Measurements from ENCODE around the gene REPS2.

The REPS2 gene

DNA sequence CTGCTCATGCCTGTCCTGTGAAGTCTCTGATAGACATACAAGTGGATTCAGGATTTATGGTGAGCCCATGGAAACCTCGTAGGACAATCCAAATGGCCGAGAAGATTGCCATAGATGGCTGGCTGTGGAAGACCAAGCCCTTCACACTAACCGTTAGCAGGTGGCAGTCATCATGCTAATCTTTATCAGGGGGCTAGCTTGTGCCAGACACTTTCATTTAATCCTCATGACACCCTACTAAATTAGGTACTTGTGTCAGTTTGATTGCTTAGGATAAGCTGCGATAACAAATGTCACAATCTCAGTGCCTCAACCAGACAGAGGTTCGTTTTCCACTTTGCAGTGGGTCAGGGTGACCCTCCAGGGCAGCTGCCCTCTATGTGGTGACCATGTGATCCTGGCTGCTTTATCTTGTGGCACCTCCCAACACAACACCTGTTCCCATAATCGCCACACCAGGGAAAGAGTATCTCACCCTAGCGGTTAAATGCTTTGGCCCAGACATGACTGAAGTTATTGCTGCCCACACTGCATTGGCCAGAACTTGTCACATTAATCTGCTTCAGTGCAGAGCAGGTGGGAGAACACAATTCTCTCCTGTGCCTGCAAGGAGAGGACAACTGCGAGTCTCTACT, 60.8 kb downstream of the REPS2 start:
- DNase-seq = no peak

DNA sequence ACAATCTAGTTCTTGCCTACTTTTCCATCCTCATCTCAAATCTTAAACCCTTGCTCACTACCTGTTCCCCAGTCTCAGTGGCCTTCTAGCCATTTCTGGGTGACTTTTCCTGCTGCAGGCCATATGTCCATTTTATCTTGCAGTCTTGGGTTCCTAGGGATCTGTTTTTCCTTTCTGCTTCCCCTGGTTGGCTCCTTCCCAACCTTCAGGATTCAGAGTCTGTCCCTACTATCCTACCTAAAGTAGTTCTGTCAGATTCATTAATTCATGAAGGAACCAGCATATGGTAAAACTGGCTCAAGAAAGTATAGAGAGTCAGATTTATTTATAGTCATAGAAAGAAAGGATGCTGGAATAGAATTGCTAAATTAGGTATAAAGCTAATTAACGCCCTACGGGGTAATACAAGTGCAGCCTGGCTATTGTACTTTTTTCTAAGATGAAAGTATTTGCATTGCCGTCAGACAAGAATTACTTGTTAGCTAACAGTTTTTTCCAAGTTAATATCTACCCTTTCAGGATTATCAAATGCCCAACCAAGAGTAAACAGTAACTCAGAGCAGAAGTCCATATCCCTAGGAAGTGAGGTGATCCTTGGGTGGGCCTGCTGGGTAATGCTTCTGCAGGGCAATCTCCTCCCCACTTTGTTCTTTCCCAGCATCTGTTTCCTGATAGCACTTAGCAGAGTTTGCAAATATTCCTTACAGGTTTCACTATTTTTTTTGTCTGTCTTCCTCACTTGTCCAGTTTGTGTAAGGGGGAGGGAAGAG, 63.6 kb downstream of the REPS2 start:
- no peak for DNase-seq

DNA sequence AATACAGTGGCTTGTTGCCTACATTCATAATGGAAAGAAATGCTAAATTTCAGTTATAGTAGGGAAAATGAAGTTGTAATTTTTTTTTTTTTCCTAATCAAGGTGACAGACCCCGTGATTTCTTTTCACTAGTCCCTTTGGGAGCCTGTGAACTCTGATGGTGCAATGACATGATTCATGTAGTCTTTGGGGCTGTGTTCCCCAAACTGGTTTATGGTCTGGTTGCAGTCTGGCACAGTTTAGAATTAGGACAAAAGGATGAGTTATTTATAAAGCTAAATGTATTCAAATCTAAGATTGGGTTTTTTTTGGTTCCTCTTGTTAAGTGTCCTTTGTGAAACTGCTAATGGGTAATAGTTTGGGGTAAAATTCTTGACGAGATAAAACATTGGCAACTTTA, 66.0 kb downstream of the REPS2 start:
- no peak for DNase-seq

DNA sequence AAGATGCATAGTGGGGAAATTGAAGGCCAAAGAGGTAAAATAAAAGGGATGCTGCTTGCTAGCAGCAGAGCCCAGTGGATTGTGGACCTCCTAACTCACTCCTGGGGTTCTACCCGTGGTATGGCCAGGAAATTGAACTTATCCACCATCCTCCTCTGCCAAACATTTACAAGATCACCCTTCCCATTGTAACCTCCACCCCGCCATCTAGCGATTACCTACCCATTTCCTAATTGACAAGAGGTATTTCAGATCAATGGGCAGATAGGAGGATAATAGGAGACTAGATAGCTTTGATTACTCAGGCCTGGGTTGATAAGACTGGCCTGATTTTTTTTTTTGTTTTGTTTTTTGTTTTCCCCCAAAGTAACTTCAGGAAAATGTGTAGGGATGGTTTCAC, 67.8 kb downstream of the REPS2 start:
- DNase-seq = no peak

DNA sequence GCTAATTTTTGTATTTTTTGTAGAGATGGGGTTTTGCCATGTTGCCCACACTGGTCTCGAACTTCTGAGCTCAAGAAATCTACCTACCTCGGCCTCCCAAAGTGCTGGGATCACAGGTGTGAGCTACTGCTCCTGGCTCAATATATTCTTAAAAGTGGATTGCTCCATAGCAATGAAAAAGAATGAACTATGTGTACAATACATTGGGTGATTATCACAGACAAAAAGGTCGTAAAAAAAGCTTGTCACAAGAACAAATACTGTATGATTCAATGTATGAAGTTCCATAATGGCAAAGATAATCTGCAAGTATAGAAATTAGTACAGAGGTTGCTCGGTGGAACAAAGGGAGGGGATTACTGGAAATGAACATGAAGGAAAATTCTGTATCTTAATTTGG, 70.7 kb downstream of the REPS2 start:
- DNase-seq = no peak

DNA sequence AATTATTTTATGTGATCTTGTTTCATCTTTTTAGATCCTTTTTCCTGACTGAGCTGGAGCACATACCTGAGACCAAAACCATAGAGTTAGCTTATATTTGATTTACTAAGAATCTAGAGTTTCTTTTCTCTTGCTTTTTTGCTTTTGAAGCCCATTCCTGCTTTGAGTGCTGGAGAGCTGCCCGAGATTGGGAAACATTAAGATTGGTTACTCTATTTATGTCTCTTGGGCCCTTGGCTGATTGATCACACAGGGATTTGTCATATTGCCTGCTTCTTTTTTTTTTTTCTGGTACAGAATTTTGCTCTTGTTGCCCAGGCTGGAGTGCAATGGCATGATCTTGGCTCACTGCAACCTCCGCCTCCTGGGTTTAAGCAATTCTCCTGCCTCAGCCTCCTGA, 73.9 kb downstream of the REPS2 start:
- no peak for DNase-seq

- no peak for DNase-seq
Measured at GRCh38 chrX:17020851-17021821, 74.7 kb downstream of the REPS2 start.

- DNase-seq = no peak
Measured at GRCh38 chrX:17021851-17022604, 75.6 kb downstream of the REPS2 start.

DNA sequence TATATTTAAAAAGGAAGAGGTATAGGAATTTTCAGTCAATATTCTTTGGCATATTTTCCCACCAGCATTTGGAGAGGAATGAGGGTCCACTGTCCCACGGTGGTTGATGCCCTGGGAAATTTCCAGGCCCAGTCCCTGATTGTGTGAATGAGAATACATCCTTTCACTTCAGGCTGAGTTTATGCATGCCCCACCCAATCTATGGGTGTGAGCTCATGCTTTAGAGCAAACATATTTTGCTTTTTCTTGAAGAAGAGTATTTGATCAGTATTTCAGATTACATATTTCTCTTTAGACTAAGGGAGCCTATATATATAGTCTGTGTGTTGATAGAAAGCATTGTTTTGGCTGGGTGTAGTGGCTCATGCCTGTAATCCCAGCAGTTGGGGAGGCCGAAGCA, 77.2 kb downstream of the REPS2 start:
- no peak for DNase-seq

GRCh38 chrX:17024886-17025285, 78.4 kb downstream of the REPS2 start:
- no peak for DNase-seq

- DNase-seq = no peak
Measured at GRCh38 chrX:17025621-17026302, 79.3 kb downstream of the REPS2 start.

GRCh38 chrX:17027931-17028330, 81.5 kb downstream of the REPS2 start:
- no peak for DNase-seq

GRCh38 chrX:17028356-17028755, 81.9 kb downstream of the REPS2 start:
- DNase-seq = no peak

- no peak for DNase-seq
Measured at GRCh38 chrX:17030092-17030491, 83.6 kb downstream of the REPS2 start.

GRCh38 chrX:17030580-17031270, 84.3 kb downstream of the REPS2 start:
- DNase-seq = no peak

DNA sequence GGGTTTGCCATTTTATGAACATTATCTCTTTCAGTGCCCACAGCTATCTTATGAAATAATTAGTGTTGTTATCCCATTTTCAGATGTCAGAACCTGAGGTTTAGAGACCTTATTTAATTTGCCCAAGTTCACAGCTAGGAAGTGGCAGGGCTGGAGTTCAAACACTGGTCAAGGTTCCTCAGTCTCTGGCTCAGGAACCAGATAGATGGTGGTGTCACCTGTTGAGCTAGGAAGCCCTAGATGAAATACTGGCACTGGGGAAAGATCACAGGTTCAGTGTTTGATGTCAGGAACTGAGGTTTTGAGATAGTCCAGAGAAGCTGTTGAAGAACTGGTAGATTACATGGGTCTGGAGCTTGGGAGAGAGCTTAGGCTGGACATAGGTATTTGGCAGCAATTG, 85.4 kb downstream of the REPS2 start:
- DNase-seq = no peak

- DNase-seq = no peak
Measured at GRCh38 chrX:17032351-17032750, 85.9 kb downstream of the REPS2 start.

- no peak for DNase-seq
Measured at GRCh38 chrX:17033225-17033624, 86.8 kb downstream of the REPS2 start.

- no peak for DNase-seq
Measured at GRCh38 chrX:17035111-17035510, 88.7 kb downstream of the REPS2 start.

- no peak for DNase-seq
Measured at GRCh38 chrX:17036171-17036961, 89.9 kb downstream of the REPS2 start.

DNA sequence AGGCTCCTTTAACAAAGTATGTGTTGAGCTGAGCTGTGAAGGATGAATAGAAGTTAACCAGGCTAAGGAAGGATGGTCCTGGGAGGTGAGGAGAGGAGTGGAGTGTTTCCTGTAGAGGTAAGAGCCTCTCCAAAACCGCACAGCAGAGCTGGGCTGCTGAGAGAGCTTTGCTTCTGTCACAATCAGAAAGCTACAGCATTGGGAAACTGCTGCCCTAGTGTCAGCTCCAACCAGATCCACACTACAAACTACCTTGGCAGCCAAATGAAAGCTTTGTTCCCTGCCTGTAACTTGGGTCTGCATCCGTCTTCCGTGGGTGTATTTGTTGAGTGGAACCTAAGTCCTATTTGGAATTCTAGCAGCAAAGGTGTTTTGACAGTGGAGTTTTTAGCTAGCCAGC, 91.8 kb downstream of the REPS2 start:
- no peak for DNase-seq

All from CD4-positive, alpha-beta T cell treated with Interleukin-4 for 1 hour (primary cell).